MM.1S (cell line): ENCODE data around the gene IL18RAP.

Experiments
- CTCF ChIP-seq: fragments of 300-600 bp; sonication (generic); IDR thresholded peaks from 2 replicates; pipeline ENCODE4 v1.5.1; 2016; ENCODE audit warnings: antibody characterized with exemption, low read length, mixed read lengths
- EZH2 ChIP-seq: fragments of 300-600 bp; sonication (generic); optimal IDR thresholded peaks from 2 replicates; pipeline ENCODE3; 2017; ENCODE audit warnings: low read depth, mild to moderate bottlenecking, antibody characterized with exemption, low read length, mixed read lengths

DNA sequence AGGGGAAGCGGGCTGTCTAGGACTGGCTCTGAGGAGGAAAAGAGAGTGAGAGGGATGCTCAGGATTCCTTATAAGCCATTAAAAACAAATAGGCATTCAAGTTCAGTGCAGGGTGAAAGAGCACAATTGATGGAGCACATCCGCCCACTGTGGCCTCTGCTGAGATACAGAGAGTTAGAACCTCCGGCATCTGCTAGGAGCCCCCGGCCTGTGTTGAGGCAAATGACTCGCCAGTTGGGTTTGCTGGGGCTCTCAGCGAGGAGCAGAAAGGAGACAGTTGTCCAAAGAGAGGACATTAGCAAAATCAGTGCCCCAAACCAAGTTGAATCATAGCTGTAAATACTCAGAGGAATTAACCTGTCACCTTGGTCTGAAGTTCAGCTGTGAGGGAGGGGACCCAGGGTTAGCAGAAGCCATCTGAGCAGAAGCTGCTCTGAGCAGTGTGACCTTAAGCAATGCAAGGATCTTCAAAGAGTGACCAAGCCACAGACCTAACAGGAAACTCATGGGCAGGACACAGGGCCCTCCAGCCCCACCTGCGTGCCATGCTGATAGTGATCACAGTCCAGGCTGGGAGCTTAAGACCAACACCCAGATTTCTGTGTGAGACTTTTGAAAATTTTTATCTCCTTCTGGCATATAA, 23.3 kb upstream of the IL18RAP start:
- TF ChIP-seq CTCF: no peak
- no peak for TF ChIP-seq EZH2
